Measurements from ENCODE around the gene CCL20.
A peak's percentile ranks its signal among the peaks of the same experiment; 100 is the strongest.

GRCh38 chr2:227817850-227818674 lies 4.4 kb downstream of the CCL20 start:
- TF ChIP-seq CTCF (IDR thresholded peaks at IDR 0.05) (no peak), EP300 (IDR thresholded peaks at IDR 0.05) (no peak), POLR2A (IDR thresholded peaks at IDR 0.05) (no peak), POLR2AphosphoS5 (IDR thresholded peaks at IDR 0.05) (peak; percentile 33 to 88 (median 68))
